ENCODE data around the gene TSSK6.

TSSK6 gene

DNA sequence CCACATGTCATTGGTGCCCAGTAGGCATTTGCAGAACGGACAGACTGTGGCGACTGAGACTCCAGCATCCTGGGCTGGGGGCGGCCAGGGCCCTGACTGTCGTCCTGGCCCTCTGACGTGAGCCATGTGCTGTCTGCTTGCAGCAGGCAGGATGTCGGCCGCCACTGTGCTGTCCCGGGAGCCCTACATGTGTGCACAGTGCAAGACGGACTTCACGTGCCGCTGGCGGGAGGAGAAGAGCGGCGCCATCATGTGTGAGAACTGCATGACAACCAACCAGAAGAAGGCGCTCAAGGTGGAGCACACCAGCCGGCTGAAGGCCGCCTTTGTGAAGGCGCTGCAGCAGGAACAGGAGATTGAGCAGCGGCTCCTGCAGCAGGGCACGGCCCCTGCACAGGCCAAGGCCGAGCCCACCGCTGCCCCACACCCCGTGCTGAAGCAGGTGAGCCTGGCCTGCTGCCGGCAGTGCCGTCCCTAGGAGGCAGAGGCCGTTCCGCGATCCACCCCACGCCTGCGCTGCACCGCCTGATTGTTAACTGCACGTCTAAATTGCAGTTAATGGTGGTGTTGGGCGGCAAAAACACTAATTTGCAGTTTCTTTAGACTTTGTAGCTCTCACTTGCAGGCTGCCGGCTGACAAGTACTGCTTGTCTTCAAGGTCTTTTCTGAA lies 14.2 kb downstream of the TSSK6 start:
- no peaks in the 10 kb centered on the region for H3K9me3 ChIP-seq
- TF ChIP-seq, protein P1, sequence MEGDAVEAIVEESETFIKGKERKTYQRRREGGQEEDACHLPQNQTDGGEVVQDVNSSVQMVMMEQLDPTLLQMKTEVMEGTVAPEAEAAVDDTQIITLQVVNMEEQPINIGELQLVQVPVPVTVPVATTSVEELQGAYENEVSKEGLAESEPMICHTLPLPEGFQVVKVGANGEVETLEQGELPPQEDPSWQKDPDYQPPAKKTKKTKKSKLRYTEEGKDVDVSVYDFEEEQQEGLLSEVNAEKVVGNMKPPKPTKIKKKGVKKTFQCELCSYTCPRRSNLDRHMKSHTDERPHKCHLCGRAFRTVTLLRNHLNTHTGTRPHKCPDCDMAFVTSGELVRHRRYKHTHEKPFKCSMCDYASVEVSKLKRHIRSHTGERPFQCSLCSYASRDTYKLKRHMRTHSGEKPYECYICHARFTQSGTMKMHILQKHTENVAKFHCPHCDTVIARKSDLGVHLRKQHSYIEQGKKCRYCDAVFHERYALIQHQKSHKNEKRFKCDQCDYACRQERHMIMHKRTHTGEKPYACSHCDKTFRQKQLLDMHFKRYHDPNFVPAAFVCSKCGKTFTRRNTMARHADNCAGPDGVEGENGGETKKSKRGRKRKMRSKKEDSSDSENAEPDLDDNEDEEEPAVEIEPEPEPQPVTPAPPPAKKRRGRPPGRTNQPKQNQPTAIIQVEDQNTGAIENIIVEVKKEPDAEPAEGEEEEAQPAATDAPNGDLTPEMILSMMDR (IDR thresholded peaks at IDR 0.05): no peak
- H3K27ac ChIP-seq: no peak overlapping the region
- peaks cover 67 to 100% (median 85%) of the 10 kb centered on the region in 3 donors for H3K36me3 ChIP-seq
- DNase-seq: no peak
- H3K27me3 ChIP-seq: no peaks in the 10 kb centered on the region
- intact Hi-C loops (cut with DNase I; ENCODE audit: low total_unique reads): no loop called here
- no peaks in the 10 kb centered on the region for H3K4me1 ChIP-seq
- no peak overlapping the region for H3K4me3 ChIP-seq

DNA sequence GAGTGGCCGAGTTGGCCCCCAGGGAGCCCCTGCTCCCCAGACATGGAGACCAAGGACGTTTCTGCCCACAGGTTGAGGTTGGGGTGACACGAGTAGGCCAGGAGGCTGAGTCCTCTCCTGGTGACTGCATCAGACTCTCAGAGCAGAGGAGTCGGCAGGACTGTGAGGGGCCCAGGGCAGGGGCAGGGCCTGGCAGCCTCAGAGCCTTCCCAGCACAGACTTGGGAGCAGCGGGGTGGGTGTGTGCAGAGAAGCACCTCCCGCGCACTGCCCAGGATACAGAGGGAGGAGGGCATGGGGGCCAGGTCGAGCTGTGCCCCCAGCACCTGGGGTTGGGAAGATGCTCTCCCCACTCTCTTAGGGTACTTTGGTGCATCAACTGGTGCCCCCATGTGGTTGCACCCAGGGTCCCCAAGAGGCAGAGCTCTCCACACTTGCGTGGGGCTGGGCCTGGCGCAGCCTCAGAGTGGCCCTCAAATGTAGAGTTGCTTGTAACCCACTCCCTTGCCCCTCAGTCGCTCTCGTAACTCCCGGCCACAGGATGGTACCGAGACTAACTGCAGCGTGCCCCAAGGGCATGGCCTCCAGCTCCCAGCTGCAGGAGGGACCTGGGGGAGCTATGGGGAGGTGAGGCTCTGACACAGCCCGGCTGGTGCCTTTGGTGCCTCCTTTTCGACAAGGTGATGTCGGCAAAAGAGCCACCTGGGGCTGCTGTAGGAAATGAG lies 15.9 kb downstream of the TSSK6 start:
- H3K4me1 ChIP-seq: no peaks in the 10 kb centered on the region
- TF ChIP-seq, protein P1 (IDR thresholded peaks at IDR 0.05): no peak
- H3K4me3 ChIP-seq: no peak overlapping the region
- intact Hi-C loops (cut with DNase I; ENCODE audit: low total_unique reads): no loop called here
- no peaks in the 10 kb centered on the region for H3K9me3 ChIP-seq
- DNase-seq: no peak
- no peak overlapping the region for H3K27ac ChIP-seq
- H3K36me3 ChIP-seq: peaks cover 63 to 96% (median 82%) of the 10 kb centered on the region in 3 donors
- H3K27me3 ChIP-seq: no peaks in the 10 kb centered on the region

DNA sequence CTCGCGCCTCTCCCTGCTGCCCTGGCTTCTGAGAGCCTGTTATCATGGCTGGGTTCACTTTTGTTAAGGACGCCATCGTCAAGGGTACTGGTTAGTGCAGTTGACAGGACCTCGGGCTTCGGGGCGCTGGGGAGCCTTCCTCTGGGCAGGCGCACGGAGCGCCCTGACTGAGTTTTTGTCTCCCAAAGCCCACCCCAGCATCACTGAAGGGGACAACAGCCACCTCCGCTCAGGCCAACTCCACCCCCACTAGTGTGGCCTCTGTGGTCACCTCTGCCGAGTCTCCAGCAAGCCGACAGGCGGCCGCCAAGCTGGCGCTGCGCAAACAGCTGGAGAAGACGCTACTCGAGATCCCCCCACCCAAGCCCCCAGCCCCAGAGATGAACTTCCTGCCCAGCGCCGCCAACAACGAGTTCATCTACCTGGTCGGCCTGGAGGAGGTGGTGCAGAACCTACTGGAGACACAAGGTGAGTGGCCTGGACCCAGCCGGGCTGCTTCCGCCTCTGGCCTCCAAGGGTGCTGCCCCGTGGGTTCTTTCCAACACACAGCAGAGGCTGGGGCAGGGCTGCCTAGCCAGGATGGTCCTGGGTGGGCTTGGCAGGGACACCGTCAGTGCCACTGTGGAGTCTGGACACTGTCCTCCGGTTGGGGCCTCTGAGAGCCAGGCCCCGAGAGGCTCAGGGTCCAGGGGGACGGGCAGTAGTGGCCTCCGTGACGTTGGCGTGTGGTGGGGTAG lies 16.9 kb downstream of the TSSK6 start:
- peaks cover 69 to 96% (median 91%) of the 10 kb centered on the region in 3 donors for H3K36me3 ChIP-seq
- no peaks in the 10 kb centered on the region for H3K9me3 ChIP-seq
- H3K4me3 ChIP-seq: no peak overlapping the region
- H3K4me1 ChIP-seq: no peaks in the 10 kb centered on the region
- TF ChIP-seq, protein P1 (IDR thresholded peaks at IDR 0.05): no peak
- H3K27ac ChIP-seq: no peak overlapping the region
- intact Hi-C loops (cut with DNase I; ENCODE audit: low total_unique reads): no loop called here
- H3K27me3 ChIP-seq: no peaks in the 10 kb centered on the region
- no peak for DNase-seq

DNA sequence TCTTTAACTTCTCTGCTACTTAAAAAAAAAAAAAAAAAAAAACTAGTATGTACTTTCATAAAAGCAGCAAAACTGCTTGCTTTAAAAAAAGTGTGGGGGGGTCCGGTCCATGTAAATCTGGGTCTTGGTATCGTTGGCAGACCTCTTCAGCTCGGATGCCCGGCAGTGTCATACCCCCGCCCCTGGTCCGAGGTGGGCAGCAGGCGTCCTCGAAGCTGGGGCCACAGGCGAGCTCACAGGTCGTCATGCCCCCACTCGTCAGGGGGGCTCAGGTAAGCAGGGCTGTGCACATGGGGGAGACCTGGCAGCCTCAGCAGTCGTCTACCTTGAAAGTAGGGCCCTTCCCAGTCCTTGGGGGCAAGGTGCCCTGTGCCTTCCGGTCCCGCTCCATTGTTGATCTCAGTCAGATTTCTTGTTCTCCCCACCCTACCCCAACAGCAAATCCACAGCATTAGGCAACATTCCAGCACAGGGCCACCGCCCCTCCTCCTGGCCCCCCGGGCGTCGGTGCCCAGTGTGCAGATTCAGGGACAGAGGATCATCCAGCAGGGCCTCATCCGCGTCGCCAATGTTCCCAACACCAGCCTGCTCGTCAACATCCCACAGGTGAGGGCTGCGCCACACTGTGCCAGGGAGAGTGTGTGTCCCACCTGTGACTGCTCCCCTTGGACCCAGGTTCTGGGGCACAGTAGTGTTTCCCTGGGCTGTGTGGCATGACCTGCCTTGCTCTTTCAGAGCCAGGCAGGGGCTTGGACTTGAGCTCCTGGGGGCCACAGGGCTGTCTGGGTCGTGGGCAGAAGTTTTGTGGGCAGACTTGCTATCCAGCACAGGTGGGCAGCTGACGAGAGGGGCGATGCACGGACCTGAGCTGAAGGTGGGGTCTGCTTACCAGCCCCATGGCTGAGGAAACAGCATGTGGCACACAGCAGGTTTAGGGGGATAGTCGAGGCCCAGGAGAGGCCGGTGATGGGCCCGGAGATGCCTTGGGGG lies 19.4 kb downstream of the TSSK6 start:
- TF ChIP-seq, protein P1 (IDR thresholded peaks at IDR 0.05): no peak
- Histone ChIP-seq H3K27me3 (no peaks in the 10 kb centered on the region), H3K9me3 (no peaks in the 10 kb centered on the region), H3K27ac (no peak overlapping the region), H3K4me1 (no peaks in the 10 kb centered on the region), H3K36me3 (peaks cover 57 to 92% (median 78%) of the 10 kb centered on the region in 3 donors), H3K4me3 (no peak overlapping the region)
- DNase-seq: no peak
- intact Hi-C loops (cut with DNase I; ENCODE audit: low total_unique reads): no loop called here
